GM12878 (cell line): ENCODE results near the gene MEG3. TPM values are rescaled to one million over a fixed set of nuclear protein-coding genes. Genes with fewer than 3 reads are reported as not detected.

Experiments used
- ATAC-seq: fragments of 200-7000 bp; cut with Tn5 transposase; 3 replicates; pipeline ENCODE4 v1.9.1; 2020; ENCODE audit warnings: mild to moderate bottlenecking, moderate library complexity
- BruUV-seq: library from RNA; stranded (reverse); fragments of 400-500 nt; replicated peaks from 2 replicates; lab custom pipeline; 2021; lab: Mats Ljungman, UMichigan
- CTCF ChIA-PET: fragments of 300-600 bp; sonication (Branson Sonifier 250); formaldehyde crosslinking; extraction: SDS; loops from one replicate; lab custom pipeline; 2021; ENCODE audit warnings: inconsistent platforms; lab: Yijun Ruan, JAX
- POLR2A ChIA-PET: fragments of 350-600 bp; formaldehyde crosslinking; extraction: SDS; loops from one replicate; lab custom pipeline; 2021; ENCODE audit warnings: inconsistent platforms; lab: Charles Lee
- RAD21 ChIA-PET: fragments of 300-600 bp; sonication (Branson Sonifier 250); formaldehyde crosslinking; loops from one replicate; lab custom pipeline; 2023; ENCODE audit warnings: antibody characterized with exemption; ENCODE audit not compliant: unreplicated experiment; lab: Charles Lee
- SMC1A ChIA-PET: fragments of 300-600 bp; sonication (Branson Sonifier 250); formaldehyde crosslinking; loops from one replicate; lab custom pipeline; 2023; ENCODE audit not compliant: unreplicated experiment, uncharacterized antibody; lab: Charles Lee
- DNase-seq: peaks from one replicate; pipeline ENCODE4 v3.0.0-alpha.2; 2011; ENCODE audit warnings: low read depth, low spot score
- FAIRE-seq: peaks from 3 replicates; lab custom pipeline; 2011; peaks lifted over from hg19 to GRCh38; lab: Jason Lieb, UNC
- H2AFZ ChIP-seq: 2 replicates; pipeline ENCODE4 v1.6.0; 2011; ENCODE audit warnings: low read depth, low read length, control low read depth; ENCODE audit not compliant: control insufficient read depth
- H3K27ac ChIP-seq: 2 replicates; pipeline ENCODE4 v1.5.1; 2011; ENCODE audit warnings: control low read depth; ENCODE audit not compliant: control insufficient read depth, insufficient read depth
- H3K27me3 ChIP-seq, 2 experiments: replicated peaks in 1 of 2; 2 replicates each; pipeline versions ENCODE4 v1.6.0 to v1.6.1; 2011; ENCODE audit warnings: low read length in 1 of 2; ENCODE audit not compliant: control insufficient read depth in 2 of 2, insufficient read depth in 2 of 2
- H3K36me3 ChIP-seq, 2 experiments: 2 replicates each; pipeline ENCODE4 v1.5.1; 2011; ENCODE audit warnings: low read length in 1 of 2; ENCODE audit not compliant: control insufficient read depth in 2 of 2, insufficient read depth in 2 of 2
- H3K4me1 ChIP-seq: 2 replicates; pipeline ENCODE4 v1.6.1; 2011; ENCODE audit warnings: mild to moderate bottlenecking, low read length, moderate library complexity, mixed read lengths; ENCODE audit not compliant: control insufficient read depth, insufficient read depth
- H3K4me2 ChIP-seq: 2 replicates; pipeline ENCODE4 v1.6.0; 2011; ENCODE audit warnings: control low read depth; ENCODE audit not compliant: control insufficient read depth, insufficient read depth
- H3K4me3 ChIP-seq: fragments of 200-600 bp; sonication (generic); 2 replicates; pipeline ENCODE4 v1.5.1; 2016
- H3K79me2 ChIP-seq: 2 replicates; pipeline ENCODE4 v1.6.0; 2011; ENCODE audit warnings: low read length; ENCODE audit not compliant: control insufficient read depth, insufficient read depth
- H3K9ac ChIP-seq: 2 replicates; pipeline ENCODE4 v1.8.0; 2011; ENCODE audit warnings: low read length, control low read depth, mixed read lengths; ENCODE audit not compliant: control insufficient read depth, insufficient read depth
- H3K9me3 ChIP-seq: replicated peaks from 3 replicates; pipeline ENCODE4 v1.5.1; 2011; ENCODE audit warnings: mild to moderate bottlenecking, low read length; ENCODE audit not compliant: control insufficient read depth, insufficient read depth
- H4K20me1 ChIP-seq: 2 replicates; pipeline ENCODE4 v1.6.0; 2011; ENCODE audit not compliant: control insufficient read depth, insufficient read depth
- BACH1 ChIP-seq: fragments of 450-650 bp; IDR thresholded peaks from 2 replicates; pipeline ENCODE4 v1.6.1; 2017; ENCODE audit warnings: mild to moderate bottlenecking, borderline replicate concordance
- JUNB ChIP-seq: IDR thresholded peaks from 2 replicates; pipeline ENCODE4 v1.6.1; 2016; ENCODE audit warnings: antibody characterized with exemption, mild to moderate bottlenecking
- KAT2A ChIP-seq: conservative IDR thresholded peaks from 2 replicates; pipeline ENCODE4 v1.6.1; 2011; ENCODE audit warnings: low read depth, low read length; ENCODE audit not compliant: control insufficient read depth
- MEF2B ChIP-seq: fragments of 450-650 bp; IDR thresholded peaks from 2 replicates; pipeline ENCODE4 v1.6.1; 2018; ENCODE audit warnings: mild to moderate bottlenecking, moderate library complexity; ENCODE audit not compliant: partially characterized antibody, poor library complexity, severe bottlenecking
- WGBS: methylation state at CpG from one replicate; pipeline ENCODE4 v1.1.6; 2016; ENCODE audit warnings: low lambda C conversion rate; ENCODE audit not compliant: insufficient replicate concordance, insufficient coverage; ENCODE audit errors: missing lambda C conversion rate; 5-methylcytosine and 5-hydroxymethylcytosine counted together
- in situ Hi-C: fragments of 300-500 bp; cut with MboI; formaldehyde crosslinking; loops from 9 replicates; pipeline ENCODE4 v1.14.3; 2018; ENCODE audit warnings: mixed read lengths
- intact Hi-C: fragments of 100-400 bp; cut with micrococcal nuclease; formaldehyde crosslinking; loops from one replicate; pipeline ENCODE4 v1.14.2; 2022; ENCODE audit not compliant: unreplicated experiment
- polyA plus RNA-seq, 11 experiments: library from polyadenylated mRNA; depleted of rRNA in 4 of 11; unstranded in 6 of 11; stranded (reverse) in 5 of 11; fragments of >200 nt; fragmentation: Nextera tagmentation in 4 of 11; fragmentation: Illumina TruSeq in 1 of 11; extraction: Ambion mirVana in 4 of 11; extraction: Trizol in 1 of 11; gene quantifications; 1 replicate in 1 of 11; 2 replicates in 10 of 11; pipeline versions ENCODE4 v1.2.1 to v1.2.3, GENCODE V29; 2011 to 2016; ENCODE audit warnings: inconsistent platforms in 2 of 11, missing spikeins in 2 of 11, low read depth in 1 of 11
- total RNA-seq, 4 experiments: library from RNA; depleted of rRNA in 3 of 4; stranded (reverse); fragments of >200 nt in 3 of 4; fragmentation: Illumina TruSeq in 1 of 4; extraction: Trizol in 1 of 4; gene quantifications; 2 replicates each; pipeline versions ENCODE4 v1.2.1 to v1.2.3, GENCODE V29; 2013 to 2021
- TF ChIP-seq, protein P1 (sequence below): fragments of 450-650 bp; IDR thresholded peaks from 2 replicates; pipeline ENCODE4 v1.6.1; 2016; ENCODE audit warnings: mild to moderate bottlenecking, moderate library complexity, borderline replicate concordance

MEG3 gene
- total and polyA plus RNA-seq, 10 of the 15 experiments (the other 5 are each of a cell fraction or from before 2014, with no cell fraction given), result 0.03 to 2.9 (median 0.95) TPM; not detected in 7

DNA sequence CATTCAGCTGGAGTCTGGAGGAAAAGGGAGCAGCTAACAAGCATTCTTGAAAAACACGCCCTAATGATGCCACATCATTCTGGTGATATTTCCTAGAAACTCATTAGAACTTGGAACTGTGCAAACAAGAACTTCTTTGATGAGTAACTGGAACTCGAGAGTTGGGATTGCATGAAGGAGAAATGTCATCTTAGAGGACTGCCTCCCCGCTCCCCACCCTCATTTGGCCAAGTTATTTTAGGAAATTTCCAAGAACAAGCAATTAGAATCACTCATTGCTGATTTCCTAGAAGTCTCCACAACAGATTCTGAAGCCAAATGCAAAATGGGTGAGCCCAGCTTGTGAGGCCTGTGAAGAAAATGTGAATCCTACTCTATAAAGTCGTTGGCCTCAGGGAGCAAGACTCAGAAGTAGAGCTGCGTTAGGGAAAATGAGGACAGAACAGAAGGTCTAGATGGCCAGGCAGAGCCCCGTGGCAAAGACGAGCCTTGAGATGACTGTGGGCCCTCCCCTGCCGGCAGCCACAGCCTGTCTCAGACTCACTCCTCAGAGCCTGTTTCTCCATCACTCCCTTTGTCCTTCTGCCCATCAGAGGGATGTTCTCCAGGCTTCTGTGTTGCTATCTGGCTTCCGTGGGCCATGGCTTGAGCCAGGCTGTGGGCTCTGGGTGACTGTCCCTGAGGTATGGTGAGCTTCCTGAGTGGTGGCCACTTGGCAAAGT lies 39.2 kb downstream of the MEG3 start:
- RAD21 ChIA-PET, result interaction anchor here (0.8 kb wide), 1 partner anchor 16 kb away, joined by 3 read pairs; no protein-coding TSS in a partner anchor
- in situ Hi-C loops, result no loop called here
- no peak for FAIRE-seq
- no peaks in the 10 kb centered on the region for H3K27me3 ChIP-seq
- H2AFZ ChIP-seq, result no peak overlapping the region
- no peak for DNase-seq
- H4K20me1 ChIP-seq, result no peaks in the 10 kb centered on the region
- BruUV-seq, result no TSS peak
- H3K4me3 ChIP-seq, result no peak overlapping the region
- no peak overlapping the region for H3K4me2 ChIP-seq
- no peak overlapping the region for H3K27ac ChIP-seq
- H3K36me3 ChIP-seq, result no peaks in the 10 kb centered on the region
- intact Hi-C loops, result no loop called here
- CTCF ChIA-PET, result no interaction called here
- no peaks in the 10 kb centered on the region for H3K4me1 ChIP-seq
- SMC1A ChIA-PET, result no interaction called here
- ATAC-seq, result no peak
- no peak overlapping the region for H3K9ac ChIP-seq
- H3K79me2 ChIP-seq, result no peaks in the 10 kb centered on the region
- H3K9me3 ChIP-seq, result no peaks in the 10 kb centered on the region
- POLR2A ChIA-PET, result no interaction called here
- TF ChIP-seq MEF2B (no peak), KAT2A (no peak), BACH1 (no peak)
- 23% methylated on average over 9 of the region's 9 CpGs for WGBS

- no peak overlapping the region for H3K4me3 ChIP-seq
- no peak overlapping the region for H2AFZ ChIP-seq
- no peaks in the 10 kb centered on the region for H3K4me1 ChIP-seq
- FAIRE-seq (no peak), ATAC-seq (no peak), DNase-seq (no peak)
- H3K79me2 ChIP-seq, result no peaks in the 10 kb centered on the region
- H3K9ac ChIP-seq, result no peak overlapping the region
- no peaks in the 10 kb centered on the region for H4K20me1 ChIP-seq
- TF ChIP-seq, protein P1, sequence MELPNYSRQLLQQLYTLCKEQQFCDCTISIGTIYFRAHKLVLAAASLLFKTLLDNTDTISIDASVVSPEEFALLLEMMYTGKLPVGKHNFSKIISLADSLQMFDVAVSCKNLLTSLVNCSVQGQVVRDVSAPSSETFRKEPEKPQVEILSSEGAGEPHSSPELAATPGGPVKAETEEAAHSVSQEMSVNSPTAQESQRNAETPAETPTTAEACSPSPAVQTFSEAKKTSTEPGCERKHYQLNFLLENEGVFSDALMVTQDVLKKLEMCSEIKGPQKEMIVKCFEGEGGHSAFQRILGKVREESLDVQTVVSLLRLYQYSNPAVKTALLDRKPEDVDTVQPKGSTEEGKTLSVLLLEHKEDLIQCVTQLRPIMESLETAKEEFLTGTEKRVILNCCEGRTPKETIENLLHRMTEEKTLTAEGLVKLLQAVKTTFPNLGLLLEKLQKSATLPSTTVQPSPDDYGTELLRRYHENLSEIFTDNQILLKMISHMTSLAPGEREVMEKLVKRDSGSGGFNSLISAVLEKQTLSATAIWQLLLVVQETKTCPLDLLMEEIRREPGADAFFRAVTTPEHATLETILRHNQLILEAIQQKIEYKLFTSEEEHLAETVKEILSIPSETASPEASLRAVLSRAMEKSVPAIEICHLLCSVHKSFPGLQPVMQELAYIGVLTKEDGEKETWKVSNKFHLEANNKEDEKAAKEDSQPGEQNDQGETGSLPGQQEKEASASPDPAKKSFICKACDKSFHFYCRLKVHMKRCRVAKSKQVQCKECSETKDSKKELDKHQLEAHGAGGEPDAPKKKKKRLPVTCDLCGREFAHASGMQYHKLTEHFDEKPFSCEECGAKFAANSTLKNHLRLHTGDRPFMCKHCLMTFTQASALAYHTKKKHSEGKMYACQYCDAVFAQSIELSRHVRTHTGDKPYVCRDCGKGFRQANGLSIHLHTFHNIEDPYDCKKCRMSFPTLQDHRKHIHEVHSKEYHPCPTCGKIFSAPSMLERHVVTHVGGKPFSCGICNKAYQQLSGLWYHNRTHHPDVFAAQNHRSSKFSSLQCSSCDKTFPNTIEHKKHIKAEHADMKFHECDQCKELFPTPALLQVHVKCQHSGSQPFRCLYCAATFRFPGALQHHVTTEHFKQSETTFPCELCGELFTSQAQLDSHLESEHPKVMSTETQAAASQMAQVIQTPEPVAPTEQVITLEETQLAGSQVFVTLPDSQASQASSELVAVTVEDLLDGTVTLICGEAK, result no peak
- TF ChIP-seq JUNB, result no peak
- intact Hi-C loops, result no loop called here
- 25% methylated on average over 18 of the region's 22 CpGs for WGBS
- BruUV-seq, result no TSS peak
- ChIA-PET SMC1A (no interaction called here), CTCF (no interaction called here), POLR2A (no interaction called here), RAD21 (no interaction called here)
- H3K4me2 ChIP-seq, result no peak overlapping the region
- no peaks in the 10 kb centered on the region for H3K9me3 ChIP-seq
- in situ Hi-C loops, result no loop called here
- no peak overlapping the region for H3K27ac ChIP-seq
- no peaks in the 10 kb centered on the region for H3K27me3 ChIP-seq
- H3K36me3 ChIP-seq, result no peaks in the 10 kb centered on the region
These were observed 40.0 kb downstream of the MEG3 start for GRCh38 chr14:100865682-100866591.
